Measurements from ENCODE around the gene AAGAB. TPM values are rescaled to one million over a fixed set of nuclear protein-coding genes. Genes with fewer than 3 reads are reported as not detected.

Gene AAGAB
- total RNA-seq, 4 donors from 2014 or later, result 39.7 to 343 (median 54.1) TPM

- H3K4me1 ChIP-seq, result peaks cover 0 to 7% (median 3%) of the 10 kb centered on the region in 4 donors
- intact Hi-C loops (cut with DNase I; ENCODE audit: low total_unique reads), result no loop called here
- H3K4me3 ChIP-seq, result no peak overlapping the region
- TF ChIP-seq, protein P1, sequence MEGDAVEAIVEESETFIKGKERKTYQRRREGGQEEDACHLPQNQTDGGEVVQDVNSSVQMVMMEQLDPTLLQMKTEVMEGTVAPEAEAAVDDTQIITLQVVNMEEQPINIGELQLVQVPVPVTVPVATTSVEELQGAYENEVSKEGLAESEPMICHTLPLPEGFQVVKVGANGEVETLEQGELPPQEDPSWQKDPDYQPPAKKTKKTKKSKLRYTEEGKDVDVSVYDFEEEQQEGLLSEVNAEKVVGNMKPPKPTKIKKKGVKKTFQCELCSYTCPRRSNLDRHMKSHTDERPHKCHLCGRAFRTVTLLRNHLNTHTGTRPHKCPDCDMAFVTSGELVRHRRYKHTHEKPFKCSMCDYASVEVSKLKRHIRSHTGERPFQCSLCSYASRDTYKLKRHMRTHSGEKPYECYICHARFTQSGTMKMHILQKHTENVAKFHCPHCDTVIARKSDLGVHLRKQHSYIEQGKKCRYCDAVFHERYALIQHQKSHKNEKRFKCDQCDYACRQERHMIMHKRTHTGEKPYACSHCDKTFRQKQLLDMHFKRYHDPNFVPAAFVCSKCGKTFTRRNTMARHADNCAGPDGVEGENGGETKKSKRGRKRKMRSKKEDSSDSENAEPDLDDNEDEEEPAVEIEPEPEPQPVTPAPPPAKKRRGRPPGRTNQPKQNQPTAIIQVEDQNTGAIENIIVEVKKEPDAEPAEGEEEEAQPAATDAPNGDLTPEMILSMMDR (IDR thresholded peaks at IDR 0.05), result no peak
- TF ChIP-seq EP300 (IDR thresholded peaks at IDR 0.05; ENCODE audit: low read depth) (no peak), POLR2AphosphoS5 (IDR thresholded peaks at IDR 0.05) (peak in 1 of 3 donors; percentile 1), POLR2A (IDR thresholded peaks at IDR 0.05) (no peak)
- DNase-seq, result no peak
- WGBS, 2 donors (ENCODE audit: low coverage in 1 of 2), result 87 to 88% methylated on average over 4 to 6 of the region's 6 CpGs
- H3K9me3 ChIP-seq, result no peaks in the 10 kb centered on the region
- peak overlapping the region in 2 of 4 donors; percentile 22 to 49 for H3K27ac ChIP-seq
- in situ Hi-C loops (cut with MboI; ENCODE audit: low pct_ligation_motif_present in 1 of 4, low pct_unique_long_range_greater_than_20kb in 1 of 4, low sequenced_read_pairs in 3 of 4), result no loop called here
- no peaks in the 10 kb centered on the region for H3K36me3 ChIP-seq
- H3K27me3 ChIP-seq, result no peaks in the 10 kb centered on the region
These were observed 58.2 kb downstream of the AAGAB start for GRCh38 chr15:67196222-67196621.

DNA sequence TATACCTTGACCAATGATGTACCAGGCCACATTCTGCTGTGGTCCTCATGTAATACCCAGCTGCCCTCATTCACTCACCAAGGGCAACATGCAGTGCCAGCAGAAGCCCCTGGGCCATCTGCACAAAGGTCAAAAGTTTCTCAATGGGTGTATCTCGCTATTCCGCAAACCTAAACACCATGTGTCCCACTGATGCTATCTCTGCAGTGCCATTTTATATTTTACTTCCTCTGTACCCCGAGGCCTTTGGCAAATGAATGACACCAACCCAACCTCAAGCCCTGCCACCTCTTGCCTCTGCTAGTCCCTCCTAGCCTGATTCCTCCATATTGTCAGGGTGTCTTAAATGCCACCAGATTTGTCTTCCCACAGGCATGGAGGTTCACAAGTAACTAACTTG lies 59.2 kb downstream of the AAGAB start:
- TF ChIP-seq, protein P1 (IDR thresholded peaks at IDR 0.05), result no peak
- TF ChIP-seq POLR2AphosphoS5 (IDR thresholded peaks at IDR 0.05) (no peak), EP300 (IDR thresholded peaks at IDR 0.05; ENCODE audit: low read depth) (no peak), POLR2A (IDR thresholded peaks at IDR 0.05) (no peak)
- peak overlapping the region in 1 of 4 donors; percentile 4 for H3K27ac ChIP-seq
- no peak for DNase-seq
- peaks cover 0 to 7% (median 6%) of the 10 kb centered on the region in 4 donors for H3K4me1 ChIP-seq
- no peak overlapping the region for H3K4me3 ChIP-seq
- in situ Hi-C loops (cut with MboI; ENCODE audit: low pct_ligation_motif_present in 1 of 4, low pct_unique_long_range_greater_than_20kb in 1 of 4, low sequenced_read_pairs in 3 of 4) (no loop called here), intact Hi-C loops (cut with DNase I; ENCODE audit: low total_unique reads) (no loop called here)
- H3K9me3 ChIP-seq, result no peaks in the 10 kb centered on the region
- 95 to 99% methylated on average over 3 of the region's 3 CpGs for WGBS, 2 donors (ENCODE audit: low coverage in 1 of 2)
- no peaks in the 10 kb centered on the region for H3K36me3 ChIP-seq
- no peaks in the 10 kb centered on the region for H3K27me3 ChIP-seq

DNA sequence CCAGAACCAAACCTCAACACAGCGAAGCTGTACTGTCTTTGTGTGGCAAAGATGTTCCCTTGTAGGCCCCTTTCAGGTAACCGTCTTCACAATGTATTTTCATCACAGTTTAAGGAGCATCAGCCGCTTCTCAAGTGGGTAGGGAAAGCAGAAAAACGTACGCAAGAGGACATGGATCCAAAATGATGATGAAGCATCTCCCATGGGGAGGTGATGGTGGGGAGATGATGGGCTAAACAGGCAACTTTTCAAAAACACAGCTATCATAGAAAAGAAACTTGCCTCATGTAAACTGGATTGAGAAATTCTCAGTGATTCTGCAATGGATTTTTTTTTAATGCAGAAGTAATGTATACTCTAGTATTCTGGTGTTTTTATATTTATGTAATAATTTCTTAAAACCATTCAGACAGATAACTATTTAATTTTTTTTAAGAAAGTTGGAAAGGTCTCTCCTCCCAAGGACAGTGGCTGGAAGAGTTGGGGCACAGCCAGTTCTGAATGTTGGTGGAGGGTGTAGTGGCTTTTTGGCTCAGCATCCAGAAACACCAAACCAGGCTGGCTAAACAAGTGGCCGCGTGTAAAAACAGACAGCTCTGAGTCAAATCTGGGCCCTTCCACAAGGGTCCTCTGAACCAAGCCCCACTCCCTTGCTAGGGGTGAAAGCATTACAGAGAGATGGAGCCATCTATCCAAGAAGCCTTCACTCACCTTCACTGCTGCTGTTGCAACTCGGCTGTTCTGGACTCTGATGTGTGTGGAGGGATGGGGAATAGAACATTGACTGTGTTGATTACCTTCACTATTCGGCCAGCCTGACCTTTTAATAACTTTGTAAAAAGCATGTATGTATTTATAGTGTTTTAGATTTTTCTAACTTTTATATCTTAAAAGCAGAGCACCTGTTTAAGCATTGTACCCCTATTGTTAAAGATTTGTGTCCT lies 60.0 kb downstream of the AAGAB start:
- intact Hi-C loops (cut with DNase I; ENCODE audit: low total_unique reads), result no loop called here
- Histone ChIP-seq H3K27ac (peak overlapping the region in 3 of 4 donors; percentile 10 to 53 (median 34)), H3K9me3 (no peaks in the 10 kb centered on the region), H3K4me3 (no peak overlapping the region), H3K36me3 (no peaks in the 10 kb centered on the region), H3K27me3 (no peaks in the 10 kb centered on the region), H3K4me1 (peaks cover under 1 to 12% (median 6%) of the 10 kb centered on the region in 4 donors)
- TF ChIP-seq POLR2A (IDR thresholded peaks at IDR 0.05), result no peak
- TF ChIP-seq EP300 (IDR thresholded peaks at IDR 0.05; ENCODE audit: low read depth), result no peak
- no peak for TF ChIP-seq POLR2AphosphoS5 (IDR thresholded peaks at IDR 0.05)
- TF ChIP-seq, protein P1 (IDR thresholded peaks at IDR 0.05), result no peak
- no peak for DNase-seq
- 84 to 85% methylated on average over 8 to 9 of the region's 9 CpGs for WGBS, 2 donors (ENCODE audit: low coverage in 1 of 2)
- in situ Hi-C loops (cut with MboI; ENCODE audit: low pct_ligation_motif_present in 1 of 4, low pct_unique_long_range_greater_than_20kb in 1 of 4, low sequenced_read_pairs in 3 of 4), result no loop called here

- peak overlapping the region; percentile 10 to 53 (median 34) for H3K27ac ChIP-seq
- H3K4me3 ChIP-seq, result no peak overlapping the region
- 79 to 81% methylated on average over 2 to 12 of the region's 12 CpGs for WGBS, 2 donors (ENCODE audit: low coverage in 1 of 2)
- intact Hi-C loops (cut with DNase I; ENCODE audit: low total_unique reads) (no loop called here), in situ Hi-C loops (cut with MboI; ENCODE audit: low pct_ligation_motif_present in 1 of 4, low pct_unique_long_range_greater_than_20kb in 1 of 4, low sequenced_read_pairs in 3 of 4) (no loop called here)
- no peaks in the 10 kb centered on the region for H3K27me3 ChIP-seq
- TF ChIP-seq POLR2AphosphoS5 (IDR thresholded peaks at IDR 0.05), result peak in 1 of 3 donors; percentile 47
- no peak for TF ChIP-seq POLR2A (IDR thresholded peaks at IDR 0.05)
- H3K4me1 ChIP-seq, result peaks cover 5 to 20% (median 6%) of the 10 kb centered on the region in 4 donors
- no peaks in the 10 kb centered on the region for H3K9me3 ChIP-seq
- no peaks in the 10 kb centered on the region for H3K36me3 ChIP-seq
- DNase-seq, result no peak
These were observed 61.1 kb downstream of the AAGAB start for GRCh38 chr15:67193223-67193990.
